H1 (cell line): ENCODE measurements around the gene ABCA13. TPM values are rescaled to one million over a fixed set of nuclear protein-coding genes. Genes with fewer than 3 reads are reported as not detected.

Experiments
- CTCF ChIA-PET: fragments of 300-600 bp; sonication (Branson Sonifier 250); formaldehyde crosslinking; loops from one replicate; lab custom pipeline; 2021; ENCODE audit not compliant: partially characterized antibody; lab: Charles Lee
- POLR2A ChIA-PET: fragments of 300-600 bp; sonication (Branson Sonifier 250); formaldehyde crosslinking; loops from one replicate; lab custom pipeline; 2021; ENCODE audit warnings: inconsistent platforms; ENCODE audit not compliant: partially characterized antibody; lab: Charles Lee
- DNase-seq, 2 experiments: peaks; one replicate each; pipeline versions ENCODE4 v3.0.0 to v3.0.0-alpha.2; 2010 to 2022; ENCODE audit warnings: low spot score in 2 of 2, low read depth in 1 of 2, mixed read lengths in 1 of 2
- FAIRE-seq: peaks from 2 replicates; lab custom pipeline; 2011; peaks lifted over from hg19 to GRCh38; lab: Jason Lieb, UNC
- H2AFZ ChIP-seq: 2 replicates; pipeline ENCODE4 v1.8.1; 2012; ENCODE audit warnings: low read length, inconsistent platforms
- H2AK5ac ChIP-seq: 2 replicates; pipeline ENCODE4 v1.6.1; 2013; ENCODE audit warnings: low read depth, low read length
- H2BK120ac ChIP-seq: replicated peaks from 2 replicates; pipeline ENCODE3; 2013; ENCODE audit warnings: low read depth, low read length, inconsistent platforms
- H2BK12ac ChIP-seq: 2 replicates; pipeline ENCODE4 v1.6.1; 2013; ENCODE audit warnings: low read depth, low read length
- H2BK15ac ChIP-seq: 2 replicates; pipeline ENCODE4 v1.6.1; 2013; ENCODE audit warnings: low read length
- H2BK20ac ChIP-seq: 2 replicates; pipeline ENCODE4 v1.6.1; 2013; ENCODE audit warnings: low read length
- H2BK5ac ChIP-seq: 2 replicates; pipeline ENCODE4 v1.6.1; 2013; ENCODE audit warnings: low read depth, low read length
- H3K14ac ChIP-seq: 2 replicates; pipeline ENCODE4 v1.6.1; 2013; ENCODE audit warnings: inconsistent platforms; ENCODE audit not compliant: insufficient read length
- H3K18ac ChIP-seq: 2 replicates; pipeline ENCODE4 v1.6.1; 2013; ENCODE audit warnings: low read length; ENCODE audit errors: extremely low read depth
- H3K23ac ChIP-seq: 2 replicates; pipeline ENCODE4 v1.6.1; 2013; ENCODE audit warnings: inconsistent platforms; ENCODE audit not compliant: insufficient read length
- H3K23me2 ChIP-seq: 2 replicates; pipeline ENCODE4 v1.6.1; 2013; ENCODE audit warnings: low read depth, low read length
- H3K27ac ChIP-seq: 2 replicates; pipeline ENCODE4 v1.6.1; 2011; ENCODE audit warnings: low read depth, low read length, inconsistent platforms
- H3K27me3 ChIP-seq, 4 experiments: replicated peaks in 1 of 4; 1 replicate in 1 of 4; 2 replicates in 3 of 4; pipeline versions ENCODE4 v1.6.1 to v1.8.1; 2011 to 2013; ENCODE audit warnings: low read length in 3 of 4, mild to moderate bottlenecking in 3 of 4, inconsistent platforms in 2 of 4, mixed read lengths in 2 of 4, moderate library complexity in 1 of 4; ENCODE audit not compliant: control insufficient read depth in 3 of 4, insufficient read depth in 3 of 4; ENCODE audit errors: extremely low read depth in 1 of 4
- H3K36me3 ChIP-seq, 4 experiments: 2 replicates each; pipeline versions ENCODE4 v1.6.1 to v1.8.1; 2011 to 2013; ENCODE audit warnings: mild to moderate bottlenecking in 4 of 4, low read length in 3 of 4, moderate library complexity in 2 of 4, control low read depth in 1 of 4, inconsistent platforms in 1 of 4; ENCODE audit not compliant: insufficient read depth in 4 of 4, control insufficient read depth in 2 of 4
- H3K4ac ChIP-seq: replicated peaks from 2 replicates; pipeline ENCODE3; 2013; ENCODE audit warnings: low read length, low read depth, mixed read lengths, inconsistent platforms; ENCODE audit not compliant: insufficient read length
- H3K4me1 ChIP-seq, 4 experiments: replicated peaks in 1 of 4; 1 replicate in 1 of 4; 2 replicates in 3 of 4; pipeline versions ENCODE4 v1.6.1 to v1.8.1; 2011 to 2013; ENCODE audit warnings: low read length in 3 of 4, inconsistent platforms in 2 of 4, mixed read lengths in 1 of 4; ENCODE audit not compliant: insufficient read depth in 4 of 4, control insufficient read depth in 3 of 4
- H3K4me2 ChIP-seq, 2 experiments: 2 replicates each; pipeline versions ENCODE4 v1.6.1 to v1.8.1; 2011 to 2013; ENCODE audit warnings: low read depth in 2 of 2, low read length in 2 of 2, control low read depth in 1 of 2, inconsistent platforms in 1 of 2, mild to moderate bottlenecking in 1 of 2; ENCODE audit not compliant: insufficient read depth in 1 of 2
- H3K4me3 ChIP-seq, 4 experiments: fragments of 200-600, 300-600 bp in 1 of 4; sonication (generic), shearing (Covaris generic), sonication (Bioruptor Twin) in 1 of 4; 2 replicates each; pipeline versions ENCODE4 v1.5.1 to v1.8.1; 2011 to 2016; ENCODE audit warnings: low read length in 4 of 4, low read depth in 3 of 4, control low read depth in 2 of 4, inconsistent platforms in 2 of 4, mild to moderate bottlenecking in 2 of 4, mixed read lengths in 1 of 4, moderate library complexity in 1 of 4; ENCODE audit not compliant: insufficient read depth in 2 of 4; ENCODE audit errors: extremely low read depth in 1 of 4
- H3K56ac ChIP-seq: replicated peaks from 2 replicates; pipeline ENCODE3; 2013; ENCODE audit warnings: low read depth, mild to moderate bottlenecking, mixed read lengths, low read length, inconsistent platforms; ENCODE audit not compliant: insufficient read length
- H3K79me1 ChIP-seq: 2 replicates; pipeline ENCODE4 v1.6.1; 2013; ENCODE audit warnings: low read depth, low read length, control low read depth
- H3K79me2 ChIP-seq, 2 experiments: 2 replicates each; pipeline versions ENCODE4 v1.6.1 to v1.8.1; 2012 to 2013; ENCODE audit warnings: low read length in 2 of 2, mild to moderate bottlenecking in 2 of 2, inconsistent platforms in 1 of 2; ENCODE audit not compliant: insufficient read depth in 2 of 2, control insufficient read depth in 1 of 2
- H3K9ac ChIP-seq, 4 experiments: replicated peaks in 1 of 4; 1 replicate in 1 of 4; 2 replicates in 3 of 4; pipeline versions ENCODE4 v1.6.1 to v1.8.1; 2011 to 2013; ENCODE audit warnings: low read depth in 3 of 4, low read length in 3 of 4, control low read depth in 2 of 4, mild to moderate bottlenecking in 2 of 4, moderate library complexity in 2 of 4, inconsistent platforms in 1 of 4; ENCODE audit errors: extremely low read depth in 1 of 4
- H3K9me3 ChIP-seq, 2 experiments: 2 replicates each; pipeline versions ENCODE4 v1.6.1 to v1.8.1; 2012 to 2013; ENCODE audit warnings: mild to moderate bottlenecking in 2 of 2, moderate library complexity in 2 of 2, control low read depth in 1 of 2, inconsistent platforms in 1 of 2, low read depth in 1 of 2, low read length in 1 of 2, mixed read lengths in 1 of 2; ENCODE audit not compliant: insufficient read depth in 2 of 2
- H4K20me1 ChIP-seq, 2 experiments: replicated peaks in 1 of 2; 2 replicates each; pipeline versions ENCODE3 to v1.8.1; 2011 to 2013; ENCODE audit warnings: inconsistent platforms in 2 of 2, low read length in 2 of 2, mild to moderate bottlenecking in 1 of 2; ENCODE audit not compliant: insufficient read depth in 2 of 2, control insufficient read depth in 1 of 2
- H4K5ac ChIP-seq: 2 replicates; pipeline ENCODE4 v1.6.1; 2013; ENCODE audit warnings: low read length, low read depth, mixed read lengths, inconsistent platforms; ENCODE audit not compliant: insufficient read length
- H4K8ac ChIP-seq: 2 replicates; pipeline ENCODE4 v1.8.0; 2013; ENCODE audit warnings: mild to moderate bottlenecking, moderate library complexity, low read length, inconsistent platforms; ENCODE audit not compliant: insufficient read depth; ENCODE audit errors: extremely low read depth
- H4K91ac ChIP-seq: replicated peaks from 2 replicates; pipeline ENCODE3; 2013; ENCODE audit warnings: low read length, mixed read lengths, inconsistent platforms; ENCODE audit not compliant: insufficient read length
- ASH2L ChIP-seq: fragments of 200-600, 300-600 bp; sonication (generic); IDR thresholded peaks from one replicate; pipeline ENCODE4 v1.7.1; 2017; ENCODE audit warnings: low read length
- BACH1 ChIP-seq: IDR thresholded peaks from 2 replicates; pipeline ENCODE4 v1.6.1; 2012; ENCODE audit warnings: low read length, improper control_type of control experiment
- CTBP2 ChIP-seq: IDR thresholded peaks from 2 replicates; pipeline ENCODE4 v1.7.0; 2011; ENCODE audit warnings: borderline replicate concordance, mild to moderate bottlenecking, moderate library complexity, mixed read lengths, low read length; ENCODE audit not compliant: insufficient read depth, insufficient read length
- EGR1 ChIP-seq: IDR thresholded peaks from 2 replicates; pipeline ENCODE4 v1.6.1; 2011; ENCODE audit warnings: low read depth, low read length, borderline replicate concordance
- KDM4A ChIP-seq: IDR thresholded peaks from one replicate; pipeline ENCODE4 v1.7.1; 2012; ENCODE audit warnings: low read depth, mild to moderate bottlenecking, moderate library complexity, low read length, inconsistent platforms; ENCODE audit not compliant: severe bottlenecking
- MAFK ChIP-seq: IDR thresholded peaks from 2 replicates; pipeline ENCODE4 v1.6.1; 2012; ENCODE audit warnings: low read depth, mild to moderate bottlenecking, improper control_type of control experiment, low read length
- POU5F1 ChIP-seq: IDR thresholded peaks from 2 replicates; pipeline ENCODE4 v1.6.1; 2011; ENCODE audit warnings: low read depth, mild to moderate bottlenecking, low read length, moderate library complexity
- SIN3A ChIP-seq, 2 experiments: IDR thresholded peaks in 1 of 2; conservative IDR thresholded peaks in 1 of 2; 2 replicates each; pipeline ENCODE4 v1.6.1; 2011 to 2012; ENCODE audit warnings: low read length in 2 of 2, improper control_type of control experiment in 1 of 2, low read depth in 1 of 2, mild to moderate bottlenecking in 1 of 2
- SIRT6 ChIP-seq: IDR thresholded peaks from one replicate; pipeline ENCODE4 v1.7.1; 2012; ENCODE audit warnings: low read length, inconsistent platforms
- TBP ChIP-seq: IDR thresholded peaks from 2 replicates; pipeline ENCODE4 v1.6.1; 2011; ENCODE audit warnings: low read depth, low read length, improper control_type of control experiment
- TCF12 ChIP-seq: IDR thresholded peaks from 2 replicates; pipeline ENCODE4 v1.6.1; 2011; ENCODE audit warnings: low read depth, mild to moderate bottlenecking, low read length
- WGBS, 2 experiments: shearing (Covaris generic) in 1 of 2; methylation state at CpG; one replicate each; pipeline versions ENCODE4 v1.1.6 to v1.1.7; 2013 to 2015; ENCODE audit warnings: low lambda C conversion rate in 2 of 2, mixed read lengths in 2 of 2, inconsistent platforms in 1 of 2, low coverage in 1 of 2, missing lambda C conversion rate in 1 of 2; ENCODE audit not compliant: insufficient replicate concordance in 2 of 2, insufficient coverage in 1 of 2, insufficient read length in 1 of 2; ENCODE audit errors: extremely low coverage in 1 of 2, missing lambda C conversion rate in 1 of 2; 5-methylcytosine and 5-hydroxymethylcytosine counted together
- polyA plus RNA-seq, 7 experiments: library from polyadenylated mRNA; depleted of rRNA in 3 of 7; stranded (reverse) in 5 of 7; unstranded in 2 of 7; fragments of >200 nt in 5 of 7; fragments of 200-250 nt in 2 of 7; gene quantifications; 1 replicate in 5 of 7; 2 replicates in 1 of 7; 4 replicates in 1 of 7; pipeline versions ENCODE4 v1.2.1 to v1.2.3, GENCODE V29; 2011 to 2013; ENCODE audit warnings: missing spikeins in 2 of 7, mixed read lengths in 2 of 7
- total RNA-seq: library from RNA; stranded (reverse); fragmentation: NEBNext Ultra II Directional; extraction: Animal tissue kit (Norgen Biotek cat#: 25700); gene quantifications from 2 replicates; pipeline ENCODE4 v1.2.1, GENCODE V29; 2021

ABCA13 gene
- total and polyA plus RNA-seq, 2 of the 8 experiments (the other 6 are each of a cell fraction or from before 2014, with no cell fraction given) = 0.07 to 0.09 TPM

DNA sequence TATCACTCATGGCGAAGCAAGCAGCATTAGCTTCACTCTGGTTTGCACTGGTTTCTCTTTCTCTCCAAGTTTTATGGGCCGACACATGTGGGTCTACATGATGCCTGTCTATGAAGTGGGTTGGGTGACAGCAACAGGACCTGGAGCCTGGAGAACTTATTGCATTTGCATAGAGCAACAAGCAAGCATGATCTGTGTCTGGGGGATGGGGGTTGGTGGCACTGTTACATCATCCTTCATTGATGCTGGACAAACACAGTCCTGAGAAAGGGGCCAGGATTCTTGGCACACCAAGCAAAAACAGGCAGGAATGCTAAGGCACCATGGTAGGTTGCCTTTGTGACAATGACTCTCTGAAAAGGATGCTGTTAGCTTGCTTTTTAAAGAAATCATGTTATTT lies 486.9 kb downstream of the ABCA13 start:
- Histone ChIP-seq H3K27ac (no peak overlapping the region), H3K4me1 (no peaks in the 10 kb centered on the region), H3K4me2 (no peak overlapping the region), H2BK12ac (no peak overlapping the region), H3K4ac (no peak overlapping the region), H3K4me3 (no peak overlapping the region), H3K23ac (no peak overlapping the region), H2BK15ac (no peak overlapping the region), H3K36me3 (no peaks in the 10 kb centered on the region; a peak in 1 of 8 replicates), H3K79me2 (no peaks in the 10 kb centered on the region), H2BK20ac (no peak overlapping the region), H4K8ac (no peak overlapping the region), H3K14ac (no peak overlapping the region), H2BK5ac (no peak overlapping the region), H3K79me1 (no peaks in the 10 kb centered on the region), H3K23me2 (no peaks in the 10 kb centered on the region), H2AFZ (no peak overlapping the region), H3K9ac (no peak overlapping the region), H3K56ac (no peak overlapping the region), H3K27me3 (no peaks in the 10 kb centered on the region), H4K5ac (no peak overlapping the region), H4K91ac (no peak overlapping the region), H3K18ac (no peak overlapping the region), H4K20me1 (no peaks in the 10 kb centered on the region), H3K9me3 (0 out of 4 replicates have a peak, but pooled peaks cover 0 to 3% of the 10 kb centered on the region in 2 experiments), H2AK5ac (no peak overlapping the region), H2BK120ac (no peak overlapping the region)
- ChIA-PET POLR2A (no interaction called here), CTCF (no interaction called here)
- FAIRE-seq = no peak
- 76% methylated on average over 2 of the region's 2 CpGs; no CpG with 5 or more reads in 1 of the 2 experiments for WGBS, 2 experiments
- DNase-seq = no peak
- TF ChIP-seq POU5F1 (no peak), SIN3A (conservative IDR thresholded peaks at IDR 0.05 in 1 of 2, IDR thresholded peaks at IDR 0.05 in 1 of 2; ENCODE audit: low read depth in 1 of 2, low read length in 2 of 2) (no peak), TBP (no peak), TCF12 (no peak), SIRT6 (no peak), MAFK (no peak), BACH1 (no peak), KDM4A (no peak), ASH2L (no peak), CTBP2 (no peak), EGR1 (no peak)
